ENCODE results near the gene TBC1D9B. TPM values are rescaled to one million over a fixed set of nuclear protein-coding genes. Genes with fewer than 3 reads are reported as not detected.

TBC1D9B gene
- total and polyA plus RNA-seq, 2 of the 13 experiments (the other 11 are each of a cell fraction or from before 2014, with no cell fraction given): 35.0 to 50.0 TPM

- TF ChIP-seq ZFP91 (CRISPR knock-in tag; IDR thresholded peaks at IDR 0.05; ENCODE audit: borderline replicate concordance) (peak; percentile 62; the same call in 1 of the 2 replicates), GATA4 (IDR thresholded peaks at IDR 0.05; ENCODE audit: borderline replicate concordance, low read depth) (no peak), PHF21A (CRISPR knock-in tag; IDR thresholded peaks at IDR 0.05) (no peak), POGK (CRISPR knock-in tag; conservative IDR thresholded peaks at IDR 0.05) (no peak), HCFC1 (IDR thresholded peaks at IDR 0.05; ENCODE audit: low read depth, low read length) (no peak), HNRNPLL (IDR thresholded peaks at IDR 0.05; ENCODE audit: low read depth, low read length, poor library complexity, severe bottlenecking) (peak; percentile 79), FOXK2 (IDR thresholded peaks at IDR 0.05) (no peak), ZNF317 (CRISPR knock-in tag; IDR thresholded peaks at IDR 0.05) (no peak), ASH2L (IDR thresholded peaks at IDR 0.05; ENCODE audit: insufficient read length, low read depth, low read length) (no peak), RELA (CRISPR knock-in tag; IDR thresholded peaks at IDR 0.05) (no peak), MTA1 (CRISPR knock-in tag; IDR thresholded peaks at IDR 0.05; ENCODE audit: borderline replicate concordance) (no peak), ZNF777 (CRISPR knock-in tag; IDR thresholded peaks at IDR 0.05) (0 out of 2 replicates have a peak, but pooled peaks have one; percentile 29), ZNF343 (CRISPR knock-in tag; IDR thresholded peaks at IDR 0.05) (no peak), DRAP1 (CRISPR knock-in tag; IDR thresholded peaks at IDR 0.05) (no peak), ERF (CRISPR knock-in tag; IDR thresholded peaks at IDR 0.05) (0 out of 2 replicates have a peak, but pooled peaks have one; percentile 5), TEAD3 (CRISPR knock-in tag; optimal IDR thresholded peaks at IDR 0.05; ENCODE audit: borderline replicate concordance) (no peak)
- TF ChIP-seq, protein P1, sequence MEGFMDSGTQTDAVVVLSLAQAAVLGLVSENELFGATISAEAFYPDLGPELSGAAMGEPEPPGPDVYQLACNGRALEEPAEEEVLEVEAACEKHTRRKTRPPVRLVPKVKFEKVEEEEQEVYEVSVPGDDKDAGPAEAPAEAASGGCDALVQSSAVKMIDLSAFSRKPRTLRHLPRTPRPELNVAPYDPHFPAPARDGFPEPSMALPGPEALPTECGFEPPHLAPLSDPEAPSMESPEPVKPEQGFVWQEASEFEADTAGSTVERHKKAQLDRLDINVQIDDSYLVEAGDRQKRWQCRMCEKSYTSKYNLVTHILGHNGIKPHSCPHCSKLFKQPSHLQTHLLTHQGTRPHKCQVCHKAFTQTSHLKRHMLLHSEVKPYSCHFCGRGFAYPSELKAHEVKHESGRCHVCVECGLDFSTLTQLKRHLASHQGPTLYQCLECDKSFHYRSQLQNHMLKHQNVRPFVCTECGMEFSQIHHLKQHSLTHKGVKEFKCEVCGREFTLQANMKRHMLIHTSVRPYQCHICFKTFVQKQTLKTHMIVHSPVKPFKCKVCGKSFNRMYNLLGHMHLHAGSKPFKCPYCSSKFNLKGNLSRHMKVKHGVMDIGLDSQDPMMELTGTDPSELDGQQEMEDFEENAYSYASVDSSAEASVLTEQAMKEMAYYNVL (CRISPR knock-in tag; IDR thresholded peaks at IDR 0.05; ENCODE audit: borderline replicate concordance): no peak
- TF ChIP-seq, protein P2, sequence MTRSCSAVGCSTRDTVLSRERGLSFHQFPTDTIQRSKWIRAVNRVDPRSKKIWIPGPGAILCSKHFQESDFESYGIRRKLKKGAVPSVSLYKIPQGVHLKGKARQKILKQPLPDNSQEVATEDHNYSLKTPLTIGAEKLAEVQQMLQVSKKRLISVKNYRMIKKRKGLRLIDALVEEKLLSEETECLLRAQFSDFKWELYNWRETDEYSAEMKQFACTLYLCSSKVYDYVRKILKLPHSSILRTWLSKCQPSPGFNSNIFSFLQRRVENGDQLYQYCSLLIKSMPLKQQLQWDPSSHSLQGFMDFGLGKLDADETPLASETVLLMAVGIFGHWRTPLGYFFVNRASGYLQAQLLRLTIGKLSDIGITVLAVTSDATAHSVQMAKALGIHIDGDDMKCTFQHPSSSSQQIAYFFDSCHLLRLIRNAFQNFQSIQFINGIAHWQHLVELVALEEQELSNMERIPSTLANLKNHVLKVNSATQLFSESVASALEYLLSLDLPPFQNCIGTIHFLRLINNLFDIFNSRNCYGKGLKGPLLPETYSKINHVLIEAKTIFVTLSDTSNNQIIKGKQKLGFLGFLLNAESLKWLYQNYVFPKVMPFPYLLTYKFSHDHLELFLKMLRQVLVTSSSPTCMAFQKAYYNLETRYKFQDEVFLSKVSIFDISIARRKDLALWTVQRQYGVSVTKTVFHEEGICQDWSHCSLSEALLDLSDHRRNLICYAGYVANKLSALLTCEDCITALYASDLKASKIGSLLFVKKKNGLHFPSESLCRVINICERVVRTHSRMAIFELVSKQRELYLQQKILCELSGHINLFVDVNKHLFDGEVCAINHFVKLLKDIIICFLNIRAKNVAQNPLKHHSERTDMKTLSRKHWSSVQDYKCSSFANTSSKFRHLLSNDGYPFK (CRISPR knock-in tag; IDR thresholded peaks at IDR 0.05; ENCODE audit: borderline replicate concordance): peak; percentile 25; the same call in 1 of the 2 replicates
- TF ChIP-seq, protein P3, sequence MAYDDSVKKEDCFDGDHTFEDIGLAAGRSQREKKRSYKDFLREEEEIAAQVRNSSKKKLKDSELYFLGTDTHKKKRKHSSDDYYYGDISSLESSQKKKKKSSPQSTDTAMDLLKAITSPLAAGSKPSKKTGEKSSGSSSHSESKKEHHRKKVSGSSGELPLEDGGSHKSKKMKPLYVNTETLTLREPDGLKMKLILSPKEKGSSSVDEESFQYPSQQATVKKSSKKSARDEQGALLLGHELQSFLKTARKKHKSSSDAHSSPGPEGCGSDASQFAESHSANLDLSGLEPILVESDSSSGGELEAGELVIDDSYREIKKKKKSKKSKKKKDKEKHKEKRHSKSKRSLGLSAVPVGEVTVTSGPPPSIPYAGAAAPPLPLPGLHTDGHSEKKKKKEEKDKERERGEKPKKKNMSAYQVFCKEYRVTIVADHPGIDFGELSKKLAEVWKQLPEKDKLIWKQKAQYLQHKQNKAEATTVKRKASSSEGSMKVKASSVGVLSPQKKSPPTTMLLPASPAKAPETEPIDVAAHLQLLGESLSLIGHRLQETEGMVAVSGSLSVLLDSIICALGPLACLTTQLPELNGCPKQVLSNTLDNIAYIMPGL (CRISPR knock-in tag; IDR thresholded peaks at IDR 0.05; ENCODE audit: borderline replicate concordance in 1 of 2, low read depth in 1 of 2): 0 out of 4 replicates have a peak, but pooled peaks of 1 of the 2 experiments have one; percentile 27
These were observed 831 bp upstream of the TBC1D9B start (continued) for GRCh38 chr5:179908528-179908927.

Data from HepG2 (cell line).